T-helper 1 cell treated with Interleukin-12 subunit alpha and Interleukin-12 subunit beta and Interleukin-4 antibody, amounts not matched to agents 30 ng/mL and 1 ng/mL, for 36 hours (primary cell): Measurements from ENCODE around the gene MARK2. TPM values are rescaled to one million over a fixed set of nuclear protein-coding genes. Genes with fewer than 3 reads are reported as not detected.

Experiments used
- intact Hi-C: fragments of 100-400 bp; cut with micrococcal nuclease; formaldehyde crosslinking; loops from one replicate; pipeline ENCODE4 v1.15.1; 2024
- total RNA-seq: library from RNA; stranded (reverse); gene quantifications from 2 replicates; pipeline ENCODE4 v1.2.3, GENCODE V29; 2022

MARK2 gene
- total RNA-seq, 1 donor from 2014 or later, result 65.9 TPM

- intact Hi-C loops, result no loop called here
These were observed 69.1 kb downstream of the MARK2 start for GRCh38 chr11:63907808-63908530.

DNA sequence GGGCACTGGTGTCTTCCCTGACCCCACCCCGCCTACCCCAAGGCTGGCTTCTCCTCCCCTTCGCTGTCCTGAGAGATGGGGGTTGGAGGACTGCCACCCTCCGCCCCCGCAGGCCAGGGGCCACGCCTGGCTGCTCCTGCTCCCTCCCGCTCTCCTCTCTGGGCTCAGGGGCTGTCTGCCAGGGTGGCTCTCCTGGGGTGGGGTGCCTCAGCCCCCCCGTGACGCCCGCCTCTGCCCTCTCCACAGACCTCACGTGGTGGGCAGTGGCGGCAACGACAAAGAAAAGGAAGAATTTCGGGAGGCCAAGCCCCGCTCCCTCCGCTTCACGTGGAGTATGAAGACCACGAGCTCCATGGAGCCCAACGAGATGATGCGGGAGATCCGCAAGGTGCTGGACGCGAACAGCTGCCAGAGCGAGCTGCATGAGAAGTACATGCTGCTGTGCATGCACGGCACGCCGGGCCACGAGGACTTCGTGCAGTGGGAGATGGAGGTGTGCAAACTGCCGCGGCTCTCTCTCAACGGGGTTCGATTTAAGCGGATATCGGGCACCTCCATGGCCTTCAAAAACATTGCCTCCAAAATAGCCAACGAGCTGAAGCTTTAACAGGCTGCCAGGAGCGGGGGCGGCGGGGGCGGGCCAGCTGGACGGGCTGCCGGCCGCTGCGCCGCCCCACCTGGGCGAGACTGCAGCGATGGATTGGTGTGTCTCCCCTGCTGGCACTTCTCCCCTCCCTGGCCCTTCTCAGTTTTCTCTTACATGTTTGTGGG lies 69.9 kb downstream of the MARK2 start:
- intact Hi-C loops, result no loop called here

DNA sequence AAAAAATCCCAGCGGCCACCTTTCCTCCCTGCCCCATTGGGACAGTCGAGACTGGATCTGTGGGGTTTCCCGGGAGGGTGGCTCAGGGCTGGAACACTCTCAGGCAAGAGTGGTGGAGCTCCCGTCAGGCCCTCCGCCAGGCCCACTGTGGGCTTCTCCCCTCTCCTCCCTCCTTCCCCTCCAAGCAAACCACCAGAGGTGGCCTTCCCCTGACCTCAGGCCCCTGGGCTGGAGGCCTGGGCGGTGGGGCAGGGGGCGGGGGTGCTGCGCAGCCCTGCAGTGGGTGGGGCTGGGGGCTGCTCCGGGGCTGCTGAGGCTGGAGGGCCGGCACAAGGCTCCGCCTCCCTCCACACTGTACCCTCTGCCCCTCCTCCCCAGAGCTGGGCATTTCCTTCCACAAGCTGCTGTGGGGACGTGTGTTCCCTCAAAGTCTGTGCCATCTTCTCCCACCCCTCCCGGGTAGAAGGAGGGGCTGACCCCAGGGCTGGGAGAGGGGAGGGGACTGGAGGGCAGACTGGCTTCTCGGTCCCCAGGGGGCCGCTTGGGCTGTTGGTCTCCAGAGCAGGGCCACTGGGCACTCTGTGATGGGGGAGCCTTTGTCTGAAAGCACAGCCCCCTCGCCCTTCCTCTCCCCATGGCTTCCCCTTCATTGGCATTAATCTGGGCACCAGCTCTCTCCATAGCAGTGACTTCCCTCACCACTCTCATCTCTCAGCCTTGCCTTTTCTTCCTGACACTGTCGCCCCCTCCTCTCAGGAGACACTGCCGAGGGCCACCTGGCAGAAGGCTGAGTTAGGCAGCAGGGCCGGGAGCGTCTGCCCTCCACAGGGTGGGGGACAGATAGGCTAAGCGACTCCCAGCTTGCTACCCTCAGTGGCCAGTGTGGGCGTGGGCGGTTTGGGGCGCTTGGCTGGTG lies 70.9 kb downstream of the MARK2 start:
- intact Hi-C loops, result no loop called here

- intact Hi-C loops, result no loop called here
These were observed 71.8 kb downstream of the MARK2 start for GRCh38 chr11:63910675-63911074.

GRCh38 chr11:63911440-63911839 lies 72.5 kb downstream of the MARK2 start:
- intact Hi-C loops, result no loop called here

- intact Hi-C loops, result no loop called here
These were observed 73.0 kb downstream of the MARK2 start for GRCh38 chr11:63911876-63912275.

GRCh38 chr11:63912678-63913077 lies 73.8 kb downstream of the MARK2 start:
- intact Hi-C loops, result no loop called here

- intact Hi-C loops, result no loop called here
These were observed 75.2 kb downstream of the MARK2 start for GRCh38 chr11:63913866-63914830.

DNA sequence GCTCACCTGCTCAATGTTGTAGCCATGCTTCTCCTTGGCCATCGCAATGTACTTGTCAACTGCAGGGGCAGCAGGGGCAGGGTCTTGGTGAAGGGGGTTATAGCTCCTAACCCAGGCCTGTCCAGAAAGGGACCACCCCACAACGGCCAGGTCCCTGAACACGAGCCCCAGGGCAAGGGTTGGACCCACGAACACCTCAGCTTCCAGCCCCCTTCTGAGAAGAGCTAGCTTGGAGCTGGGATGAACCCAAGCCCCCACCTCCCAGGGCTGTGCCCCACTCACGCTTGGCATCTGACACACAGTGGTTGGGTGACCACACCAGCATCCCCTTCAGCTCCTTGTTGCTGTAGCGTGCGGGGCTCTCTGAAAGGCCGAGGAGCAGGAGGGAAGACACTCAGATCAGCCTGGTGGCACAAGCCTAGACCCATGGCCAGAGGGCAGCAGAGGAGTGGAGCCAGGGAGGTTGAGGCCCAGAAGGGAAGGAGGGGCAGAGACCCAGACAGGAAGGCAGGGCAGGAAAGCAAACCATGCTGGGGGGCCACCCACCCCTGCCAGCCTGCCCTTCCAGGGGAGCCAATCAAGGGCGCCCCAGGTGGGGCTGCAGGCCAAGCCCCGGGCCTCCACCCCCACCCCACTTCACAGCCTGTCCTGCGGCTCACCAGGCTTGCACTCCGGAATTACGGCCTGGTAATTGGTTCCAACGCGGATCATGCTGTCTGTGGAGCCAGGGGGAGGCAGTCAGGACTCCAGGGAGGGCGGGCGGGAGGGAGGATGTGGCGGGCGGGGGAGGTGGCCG lies 76.2 kb downstream of the MARK2 start:
- intact Hi-C loops, result no loop called here

- intact Hi-C loops, result no loop called here
These were observed 77.3 kb downstream of the MARK2 start for GRCh38 chr11:63915961-63916836.

- intact Hi-C loops, result loop anchor here (1.0 kb wide), 1 partner anchor 80 kb away; no protein-coding TSS in a partner anchor
These were observed 78.2 kb downstream of the MARK2 start, which contains the start of gene RCOR2 for GRCh38 chr11:63916837-63917691. Gene RCOR2, minus strand, starts transcription at chr11:63917164. Its CDS starts 708 bp downstream, at chr11:63916456.

- intact Hi-C loops, result loop anchor here (1.0 to 2.0 kb wide), 3 partner anchors 21 to 81 kb away; partner anchors contain the start of gene NAA40
These were observed 79.0 kb downstream of the MARK2 start for GRCh38 chr11:63917692-63918506.

- intact Hi-C loops, result loop anchor here (1.0 to 2.0 kb wide), 2 partner anchors 20 to 30 kb away; partner anchors contain the start of gene NAA40
These were observed 79.7 kb downstream of the MARK2 start for GRCh38 chr11:63918507-63919191.

GRCh38 chr11:63919267-63920125 lies 80.6 kb downstream of the MARK2 start:
- intact Hi-C loops, result loop anchor here (2.0 kb wide), 1 partner anchor 19 kb away; the partner anchor contains the start of gene NAA40
